Thymus (tissue), 11 donors: ENCODE data around the gene SLC16A12. TPM values are rescaled to one million over a fixed set of nuclear protein-coding genes. Genes with fewer than 3 reads are reported as not detected.

Experiments used
- DNase-seq, 9 donors: peaks; one replicate each; pipeline ENCODE4 v3.0.0-alpha.2; 2013; ENCODE audit warnings: low spot score in 9 of 9, low read depth in 6 of 9, missing footprints in 1 of 9
- H3K27ac ChIP-seq, 2 donors: one replicate each; pipeline ENCODE4 v1.5.1; 2013; ENCODE audit warnings: control low read depth in 1 of 2, low read depth in 1 of 2, low read length in 1 of 2, mild to moderate bottlenecking in 1 of 2, moderate library complexity in 1 of 2
- H3K27me3 ChIP-seq, 2 donors: one replicate each; pipeline ENCODE4 v1.5.1; 2013; ENCODE audit warnings: low read length in 1 of 2; ENCODE audit not compliant: control insufficient read depth in 2 of 2, insufficient read depth in 1 of 2
- H3K36me3 ChIP-seq, 2 donors: one replicate each; pipeline ENCODE4 v1.5.1; 2013; ENCODE audit warnings: low read length in 1 of 2, mild to moderate bottlenecking in 1 of 2, moderate library complexity in 1 of 2; ENCODE audit not compliant: control insufficient read depth in 2 of 2, insufficient read depth in 2 of 2
- H3K4me1 ChIP-seq, 2 donors: one replicate each; pipeline ENCODE4 v1.5.1; 2013; ENCODE audit warnings: low read length in 2 of 2; ENCODE audit not compliant: control insufficient read depth in 2 of 2, insufficient read depth in 2 of 2
- H3K4me3 ChIP-seq, 2 donors: one replicate each; pipeline ENCODE4 v1.5.1; 2013; ENCODE audit warnings: low read length in 2 of 2, control low read depth in 1 of 2, mild to moderate bottlenecking in 1 of 2
- H3K9me3 ChIP-seq, 2 donors: one replicate each; pipeline ENCODE4 v1.5.1; 2013; ENCODE audit warnings: low read length in 1 of 2, mild to moderate bottlenecking in 1 of 2; ENCODE audit not compliant: control insufficient read depth in 2 of 2, insufficient read depth in 1 of 2
- WGBS: extraction: QIAGEN DNeasy Blood & Tissue Kit; methylation state at CpG from one replicate; pipeline ENCODE4 v1.1.7; 2013; 5-methylcytosine and 5-hydroxymethylcytosine counted together
- polyA plus RNA-seq: library from polyadenylated mRNA; stranded (reverse); fragments of 200-250 nt; gene quantifications from one replicate; pipeline ENCODE4 v1.2.3, GENCODE V29; 2013
- total RNA-seq: library from RNA; stranded (reverse); fragments of 120-200 nt; gene quantifications from one replicate; pipeline ENCODE4 v1.2.4, GENCODE V29; 2013
- donor health status: healthy.

The SLC16A12 gene
- total and polyA plus RNA-seq, 2 donors = 0.24 to 1.5 TPM

GRCh38 chr10:89470628-89471027 is 64.8 kb downstream of the SLC16A12 start:
- DNase-seq = no peak
- Histone ChIP-seq H3K27me3 (no peaks in the 10 kb centered on the region), H3K4me3 (no peak overlapping the region), H3K9me3 (no peaks in the 10 kb centered on the region), H3K27ac (no peak overlapping the region), H3K36me3 (no peaks in the 10 kb centered on the region), H3K4me1 (no peaks in the 10 kb centered on the region)
- 87% methylated on average over 2 of the region's 2 CpGs for WGBS

DNA sequence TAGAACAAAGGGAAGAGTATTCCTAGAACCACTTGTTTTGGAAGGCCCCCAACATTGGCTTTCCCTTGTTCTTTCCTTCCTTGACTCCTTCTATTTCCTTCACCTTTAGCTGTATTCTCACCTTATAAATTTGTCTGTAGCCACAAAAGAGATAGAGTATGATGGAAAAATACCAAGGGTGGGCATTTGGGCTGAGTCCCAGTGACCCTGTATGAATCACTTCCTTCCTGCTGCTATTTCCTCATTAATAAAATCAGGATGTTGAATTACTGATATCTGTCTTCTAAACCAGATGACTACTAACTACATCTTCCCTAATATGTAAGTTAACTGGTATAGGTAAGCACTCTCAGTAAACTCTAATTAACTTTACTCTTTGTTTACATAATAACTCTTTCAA is 65.9 kb downstream of the SLC16A12 start:
- DNase-seq = no peak
- H3K27me3 ChIP-seq = no peaks in the 10 kb centered on the region
- H3K27ac ChIP-seq = no peak overlapping the region
- no peaks in the 10 kb centered on the region for H3K4me1 ChIP-seq
- no peaks in the 10 kb centered on the region for H3K9me3 ChIP-seq
- H3K36me3 ChIP-seq = no peaks in the 10 kb centered on the region
- H3K4me3 ChIP-seq = no peak overlapping the region

DNA sequence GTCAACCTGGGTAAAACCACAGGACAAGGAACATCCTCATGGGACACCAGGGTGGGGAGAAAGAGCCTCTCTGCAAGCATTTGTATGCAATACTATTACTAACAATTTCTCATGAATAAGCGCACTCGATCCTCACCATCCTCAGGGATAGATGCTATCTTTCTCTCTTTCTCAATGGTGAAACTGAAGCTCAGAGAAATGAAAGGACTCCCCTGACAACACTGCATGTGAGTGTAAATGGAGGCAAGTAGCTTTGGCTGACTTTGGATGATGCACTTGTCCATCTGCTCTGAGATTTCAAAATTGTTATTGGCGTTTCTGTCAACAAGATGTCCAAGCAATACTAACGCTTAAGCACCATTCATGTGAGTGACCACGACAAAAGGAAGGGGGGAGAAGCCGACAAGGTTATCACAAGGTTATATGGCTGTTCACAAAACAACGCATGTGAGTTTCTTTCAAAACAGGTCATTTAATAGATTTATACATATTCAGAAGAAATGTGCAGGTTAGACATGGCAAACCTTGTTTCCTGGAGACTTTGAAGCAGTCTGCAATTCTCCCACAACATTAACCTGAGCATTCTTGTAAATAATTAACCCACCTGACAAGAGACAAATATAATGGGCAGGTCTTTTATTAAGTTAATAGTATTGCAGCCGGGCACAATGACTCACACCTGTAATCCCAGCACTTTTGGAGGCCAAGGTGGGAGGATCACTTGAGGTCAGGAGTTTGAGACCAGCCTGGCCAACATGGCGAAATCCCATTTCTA is 67.0 kb downstream of the SLC16A12 start:
- 93% methylated on average over 9 of the region's 9 CpGs for WGBS
- Histone ChIP-seq H3K27ac (no peak overlapping the region), H3K36me3 (no peaks in the 10 kb centered on the region), H3K4me1 (no peaks in the 10 kb centered on the region), H3K27me3 (no peaks in the 10 kb centered on the region), H3K4me3 (no peak overlapping the region), H3K9me3 (no peaks in the 10 kb centered on the region)
- DNase-seq = no peak

GRCh38 chr10:89466599-89467035 is 68.8 kb downstream of the SLC16A12 start:
- no peaks in the 10 kb centered on the region for H3K27me3 ChIP-seq
- no peak for DNase-seq
- no peak overlapping the region for H3K4me3 ChIP-seq
- H3K27ac ChIP-seq = no peak overlapping the region
- H3K9me3 ChIP-seq = no peaks in the 10 kb centered on the region
- no peaks in the 10 kb centered on the region for H3K36me3 ChIP-seq
- 45% methylated on average over 3 of the region's 3 CpGs for WGBS
- H3K4me1 ChIP-seq = no peaks in the 10 kb centered on the region

DNA sequence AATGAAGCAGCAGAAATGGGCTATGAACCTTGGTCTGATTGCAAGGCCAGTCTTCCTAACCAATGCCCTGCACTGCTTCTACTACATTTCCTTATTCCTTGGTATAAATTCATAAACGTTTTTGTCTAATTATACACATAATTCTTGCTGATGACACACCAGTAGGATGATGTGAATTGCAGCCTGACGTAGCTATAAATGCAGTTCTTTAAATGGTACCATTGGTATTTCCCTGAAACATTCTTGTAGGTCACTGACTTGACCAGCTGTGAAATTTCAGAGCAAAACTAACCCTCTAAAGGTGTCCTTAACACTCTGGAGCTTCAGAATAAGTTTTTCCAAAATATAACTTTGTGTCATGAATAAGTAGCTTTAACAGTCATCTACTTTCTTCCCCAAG is 70.2 kb downstream of the SLC16A12 start:
- Histone ChIP-seq H3K4me3 (no peak overlapping the region), H3K4me1 (no peaks in the 10 kb centered on the region), H3K27ac (no peak overlapping the region), H3K36me3 (no peaks in the 10 kb centered on the region), H3K9me3 (no peaks in the 10 kb centered on the region), H3K27me3 (no peaks in the 10 kb centered on the region)
- DNase-seq = no peak
- 80% methylated on average over 2 of the region's 2 CpGs for WGBS

GRCh38 chr10:89463846-89464537 is 71.4 kb downstream of the SLC16A12 start:
- 95% methylated on average over 6 of the region's 6 CpGs for WGBS
- Histone ChIP-seq H3K27me3 (no peaks in the 10 kb centered on the region), H3K36me3 (no peaks in the 10 kb centered on the region), H3K27ac (no peak overlapping the region), H3K4me1 (no peaks in the 10 kb centered on the region), H3K9me3 (no peaks in the 10 kb centered on the region), H3K4me3 (no peak overlapping the region)
- no peak for DNase-seq

- H3K27me3 ChIP-seq = no peaks in the 10 kb centered on the region
- H3K36me3 ChIP-seq = no peaks in the 10 kb centered on the region
- H3K9me3 ChIP-seq = no peaks in the 10 kb centered on the region
- no peaks in the 10 kb centered on the region for H3K4me1 ChIP-seq
- no peak overlapping the region for H3K27ac ChIP-seq
- DNase-seq = no peak
- H3K4me3 ChIP-seq = no peak overlapping the region
- WGBS = 97% methylated on average over 1 of the region's 1 CpG
Measured at GRCh38 chr10:89458784-89459183, 76.6 kb downstream of the SLC16A12 start.

GRCh38 chr10:89458291-89458690 is 77.1 kb downstream of the SLC16A12 start:
- Histone ChIP-seq H3K27ac (no peak overlapping the region), H3K36me3 (no peaks in the 10 kb centered on the region), H3K9me3 (no peaks in the 10 kb centered on the region), H3K27me3 (no peaks in the 10 kb centered on the region), H3K4me3 (no peak overlapping the region), H3K4me1 (no peaks in the 10 kb centered on the region)
- 88% methylated on average over 3 of the region's 3 CpGs for WGBS
- no peak for DNase-seq

- DNase-seq = no peak
- Histone ChIP-seq H3K4me1 (no peaks in the 10 kb centered on the region), H3K27ac (no peak overlapping the region), H3K9me3 (no peaks in the 10 kb centered on the region), H3K36me3 (no peaks in the 10 kb centered on the region), H3K27me3 (no peaks in the 10 kb centered on the region), H3K4me3 (no peak overlapping the region)
- WGBS = 95% methylated on average over 1 of the region's 1 CpG
Measured at GRCh38 chr10:89454561-89455347, 80.6 kb downstream of the SLC16A12 start.
